IMR-90 (cell line): ENCODE measurements around the gene GRK5. TPM values are rescaled to one million over a fixed set of nuclear protein-coding genes. Genes with fewer than 3 reads are reported as not detected.

Source experiments
- ATAC-seq: fragments of 200-7000 bp; cut with Tn5 transposase; 2 replicates; pipeline ENCODE4 v1.9.1; 2020; ENCODE audit warnings: low read depth, mild to moderate bottlenecking, moderate library complexity
- BruUV-seq: library from RNA; stranded (reverse); fragments of 400-500 nt; replicated peaks from 2 replicates; lab custom pipeline; 2021; lab: Mats Ljungman, UMichigan
- CTCF ChIA-PET: fragments of 300-600 bp; formaldehyde crosslinking; extraction: SDS; loops from one replicate; lab custom pipeline; 2021; ENCODE audit warnings: antibody characterized with exemption; lab: Yijun Ruan, JAX
- POLR2A ChIA-PET: fragments of 300-600 bp; sonication (Branson Sonifier 250); formaldehyde crosslinking; loops from one replicate; lab custom pipeline; 2022; ENCODE audit warnings: antibody characterized with exemption; ENCODE audit not compliant: unreplicated experiment; lab: Charles Lee
- DNase-seq: peaks from one replicate; pipeline ENCODE4 v3.0.0; 2013
- H2AFZ ChIP-seq: replicated peaks from 2 replicates; pipeline ENCODE3; 2013; ENCODE audit warnings: low read length, mild to moderate bottlenecking; ENCODE audit not compliant: poor library complexity
- H2AK5ac ChIP-seq: 2 replicates; pipeline ENCODE4 v1.6.1; 2013; ENCODE audit warnings: low read depth, low read length, inconsistent platforms
- H2AK9ac ChIP-seq: replicated peaks from 2 replicates; pipeline ENCODE3; 2013; ENCODE audit warnings: mild to moderate bottlenecking, low read depth, low read length, moderate library complexity; ENCODE audit not compliant: poor library complexity
- H2BK120ac ChIP-seq: 2 replicates; pipeline ENCODE4 v1.6.1; 2013; ENCODE audit warnings: low read depth, low read length, inconsistent platforms
- H2BK15ac ChIP-seq: 3 replicates; pipeline ENCODE4 v1.6.1; 2013; ENCODE audit warnings: low read depth, low read length, inconsistent platforms
- H2BK20ac ChIP-seq: 2 replicates; pipeline ENCODE4 v1.6.1; 2013; ENCODE audit warnings: low read depth, mild to moderate bottlenecking, inconsistent platforms, low read length, moderate library complexity
- H2BK5ac ChIP-seq: 2 replicates; pipeline ENCODE4 v1.6.1; 2013; ENCODE audit warnings: mild to moderate bottlenecking, low read depth, low read length, inconsistent platforms; ENCODE audit not compliant: poor library complexity, severe bottlenecking
- H3K14ac ChIP-seq: replicated peaks from 2 replicates; pipeline ENCODE4 v1.6.1; 2013; ENCODE audit warnings: low read depth, low read length, inconsistent platforms
- H3K18ac ChIP-seq: 2 replicates; pipeline ENCODE4 v1.6.1; 2013; ENCODE audit warnings: low read depth, low read length, control low read depth
- H3K23ac ChIP-seq: 2 replicates; pipeline ENCODE4 v1.6.1; 2013; ENCODE audit warnings: low read depth, low read length, inconsistent platforms
- H3K27ac ChIP-seq: 2 replicates; pipeline ENCODE4 v1.5.1; 2013; ENCODE audit warnings: mild to moderate bottlenecking, control low read depth, low read length; ENCODE audit not compliant: insufficient read depth
- H3K27me3 ChIP-seq: 2 replicates; pipeline ENCODE4 v1.6.1; 2013; ENCODE audit warnings: low read length; ENCODE audit not compliant: control insufficient read depth, insufficient read depth
- H3K36me3 ChIP-seq: 2 replicates; pipeline ENCODE4 v1.6.1; 2013; ENCODE audit warnings: low read length, mixed read lengths; ENCODE audit not compliant: control insufficient read depth, insufficient read depth
- H3K4ac ChIP-seq: 2 replicates; pipeline ENCODE4 v1.6.1; 2013; ENCODE audit warnings: low read depth, low read length, inconsistent platforms
- H3K4me1 ChIP-seq: 2 replicates; pipeline ENCODE4 v1.6.1; 2013; ENCODE audit warnings: low read length, mixed read lengths; ENCODE audit not compliant: control insufficient read depth, insufficient read depth
- H3K4me2 ChIP-seq: 2 replicates; pipeline ENCODE4 v1.6.1; 2013; ENCODE audit warnings: low read depth, mild to moderate bottlenecking, control low read depth, low read length, moderate library complexity
- H3K4me3 ChIP-seq: 2 replicates; pipeline ENCODE4 v1.5.1; 2013; ENCODE audit warnings: low read depth, mild to moderate bottlenecking, control low read depth, low read length, moderate library complexity; ENCODE audit not compliant: insufficient read depth
- H3K56ac ChIP-seq: 2 replicates; pipeline ENCODE4 v1.6.1; 2013; ENCODE audit warnings: low read length, inconsistent platforms; ENCODE audit not compliant: insufficient read depth; ENCODE audit errors: extremely low read depth
- H3K79me1 ChIP-seq, 2 experiments: 2 replicates each; pipeline ENCODE4 v1.6.1; 2013; ENCODE audit warnings: low read length in 2 of 2, inconsistent platforms in 1 of 2, low read depth in 1 of 2
- H3K9ac ChIP-seq: 2 replicates; pipeline ENCODE4 v1.6.1; 2013; ENCODE audit warnings: low read depth, low read length, control low read depth
- H3K9me1 ChIP-seq: 2 replicates; pipeline ENCODE4 v1.6.1; 2013; ENCODE audit warnings: low read length, inconsistent platforms; ENCODE audit not compliant: insufficient read depth
- H3K9me3 ChIP-seq: 2 replicates; pipeline ENCODE4 v1.6.1; 2013; ENCODE audit warnings: low read length; ENCODE audit not compliant: control insufficient read depth, insufficient read depth
- H4K20me1 ChIP-seq: 2 replicates; pipeline ENCODE4 v1.6.1; 2013; ENCODE audit warnings: low read length, inconsistent platforms; ENCODE audit not compliant: insufficient read depth
- H4K5ac ChIP-seq: 2 replicates; pipeline ENCODE4 v1.6.1; 2013; ENCODE audit warnings: mild to moderate bottlenecking, low read depth, low read length, control low read depth
- H4K8ac ChIP-seq, 2 experiments: 2 replicates each; pipeline ENCODE4 v1.6.1; 2013; ENCODE audit warnings: low read depth in 2 of 2, low read length in 2 of 2, control low read depth in 1 of 2, inconsistent platforms in 1 of 2
- H4K91ac ChIP-seq: 2 replicates; pipeline ENCODE4 v1.6.1; 2013; ENCODE audit warnings: low read depth, low read length, inconsistent platforms; ENCODE audit not compliant: insufficient read depth
- BHLHE40 ChIP-seq: fragments of 150-350 bp; IDR thresholded peaks from 2 replicates; pipeline ENCODE4 v1.6.1; 2016; ENCODE audit warnings: mild to moderate bottlenecking, low read depth, low read length
- FOS ChIP-seq: fragments of 150-350 bp; IDR thresholded peaks from 2 replicates; pipeline ENCODE4 v1.6.1; 2016; ENCODE audit warnings: low read depth, low read length
- MAZ ChIP-seq: IDR thresholded peaks from 2 replicates; pipeline ENCODE4 v1.6.1; 2012; ENCODE audit warnings: low read depth, mild to moderate bottlenecking, low read length, improper control_type of control experiment, moderate library complexity, borderline replicate concordance
- RCOR1 ChIP-seq: IDR thresholded peaks from 2 replicates; pipeline ENCODE4 v1.6.1; 2012; ENCODE audit warnings: mild to moderate bottlenecking, low read length, improper control_type of control experiment; ENCODE audit not compliant: insufficient replicate concordance
- WGBS, 2 experiments: methylation state at CpG; one replicate each; pipeline versions ENCODE4 v1.1.5 to v1.1.7; 2013; ENCODE audit warnings: missing lambda C conversion rate in 2 of 2; ENCODE audit not compliant: insufficient read length in 1 of 2; ENCODE audit errors: extremely low coverage in 2 of 2; 5-methylcytosine and 5-hydroxymethylcytosine counted together
- dilution Hi-C: fragments of 300-500 bp; cut with HindIII; formaldehyde crosslinking; loops from one replicate; pipeline ENCODE4 v1.14.3; 2018; ENCODE audit warnings: low sequenced_read_pairs; ENCODE audit not compliant: unreplicated experiment
- in situ Hi-C: fragments of 300-500 bp; cut with MboI; formaldehyde crosslinking; loops from 3 replicates; pipeline ENCODE4 v1.14.3; 2019; ENCODE audit warnings: low sequenced_read_pairs, inconsistent platforms, mixed read lengths
- intact Hi-C: fragments of 100-400 bp; cut with micrococcal nuclease; formaldehyde crosslinking; loops from 2 replicates; pipeline ENCODE4 v1.10.0; 2022
- polyA plus RNA-seq, 3 experiments: library from polyadenylated mRNA; depleted of rRNA; stranded (reverse); fragments of >200 nt; gene quantifications; 2 replicates each; pipeline ENCODE4 v1.2.3, GENCODE V29; 2012; ENCODE audit warnings: low replicate concordance in 1 of 3
- total RNA-seq: library from RNA; depleted of rRNA; stranded (reverse); fragments of >200 nt; gene quantifications from 2 replicates; pipeline ENCODE4 v1.2.3, GENCODE V29; 2012

Gene GRK5
- total and polyA plus RNA-seq, 2 of the 4 experiments (the other 2 are of a cell fraction) = 12.9 to 16.3 TPM

- Histone ChIP-seq H3K27ac (no peak overlapping the region), H3K9me3 (no peaks in the 10 kb centered on the region), H3K56ac (no peak overlapping the region), H3K27me3 (no peaks in the 10 kb centered on the region), H3K4ac (no peak overlapping the region), H4K5ac (no peak overlapping the region), H4K8ac (no peak overlapping the region), H2AK9ac (no peak overlapping the region), H3K4me1 (peaks cover 23% of the 10 kb centered on the region), H3K4me3 (no peak overlapping the region), H4K91ac (no peak overlapping the region), H4K20me1 (peaks cover 29% of the 10 kb centered on the region), H3K4me2 (no peak overlapping the region), H2BK120ac (no peak overlapping the region), H3K79me1 (peaks cover 56 to 84% of the 10 kb centered on the region in 2 experiments), H3K18ac (no peak overlapping the region), H3K23ac (no peak overlapping the region), H2AK5ac (peak overlapping the region; percentile 45; the same call in 1 of the 2 replicates), H3K9me1 (peaks cover 34% of the 10 kb centered on the region), H3K9ac (no peak overlapping the region), H3K36me3 (peaks cover 38% of the 10 kb centered on the region), H2BK5ac (no peak overlapping the region), H2BK15ac (no peak overlapping the region), H2BK20ac (no peak overlapping the region), H3K14ac (no peak overlapping the region), H2AFZ (no peak overlapping the region)
- WGBS, 2 experiments = 94% methylated on average over 2 of the region's 8 CpGs; no CpG with 5 or more reads in 1 of the 2 experiments
- TF ChIP-seq BHLHE40 (no peak), FOS (no peak), RCOR1 (no peak), MAZ (no peak)
- POLR2A ChIA-PET = no interaction called here
- CTCF ChIA-PET = no interaction called here
- intact Hi-C loops = no loop called here
- BruUV-seq = no TSS peak
- DNase-seq = no peak
- dilution Hi-C loops = no loop called here
- in situ Hi-C loops = no loop called here
- no peak for ATAC-seq
Measured at GRCh38 chr10:119378737-119379067, 171.3 kb downstream of the GRK5 start.
